NCI-H2081 (cell line): ENCODE measurements around the gene BCKDK.
"Not testable (repeated sequence)": the region's sequence is repeated elsewhere in the genome, so short reads cannot be mapped to it uniquely, and the experiment has no call there.

Experiments used
- DNase-seq, 2 experiments: peaks; one replicate each; lab custom pipeline; 2025; lab: John Stamatoyannopoulos, UW

BCKDK gene

DNA sequence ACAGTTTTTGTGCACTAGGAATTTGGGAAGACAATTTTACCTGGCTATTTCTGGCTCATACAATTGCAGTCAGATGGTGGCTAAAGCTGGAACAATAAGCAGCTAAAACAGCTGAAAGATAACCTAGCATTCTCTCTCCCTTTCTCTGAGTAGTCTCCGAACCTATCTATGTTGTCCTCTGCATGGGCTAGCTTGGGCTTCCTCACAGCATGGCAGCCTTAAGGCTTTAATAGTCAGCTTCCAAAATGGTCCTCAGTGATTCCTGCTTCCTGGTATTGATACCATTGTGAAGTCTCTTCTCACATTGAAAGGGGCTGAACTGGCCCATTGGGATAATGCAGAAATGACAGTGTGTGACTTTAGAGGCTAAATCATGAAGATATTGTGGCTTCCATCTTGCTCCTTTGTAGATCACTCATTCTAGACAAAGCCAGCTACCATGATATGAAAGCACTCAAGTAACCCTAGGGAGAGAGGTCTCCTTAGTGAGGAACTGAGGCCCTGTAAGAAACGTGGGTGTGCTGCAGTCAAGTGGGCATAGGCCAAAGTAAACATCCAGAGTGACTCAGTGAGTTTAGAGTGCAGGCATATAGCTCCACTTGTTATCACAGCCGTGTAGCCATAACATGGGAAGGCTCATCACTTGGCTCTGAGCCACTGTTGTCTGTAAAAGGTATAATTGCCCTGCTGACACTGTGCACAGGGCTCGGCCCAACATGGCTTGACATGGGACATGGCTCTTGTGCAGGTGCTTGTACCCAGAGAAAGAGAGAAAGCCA is 8.1 kb upstream of the BCKDK start:
- no peak for DNase-seq

DNA sequence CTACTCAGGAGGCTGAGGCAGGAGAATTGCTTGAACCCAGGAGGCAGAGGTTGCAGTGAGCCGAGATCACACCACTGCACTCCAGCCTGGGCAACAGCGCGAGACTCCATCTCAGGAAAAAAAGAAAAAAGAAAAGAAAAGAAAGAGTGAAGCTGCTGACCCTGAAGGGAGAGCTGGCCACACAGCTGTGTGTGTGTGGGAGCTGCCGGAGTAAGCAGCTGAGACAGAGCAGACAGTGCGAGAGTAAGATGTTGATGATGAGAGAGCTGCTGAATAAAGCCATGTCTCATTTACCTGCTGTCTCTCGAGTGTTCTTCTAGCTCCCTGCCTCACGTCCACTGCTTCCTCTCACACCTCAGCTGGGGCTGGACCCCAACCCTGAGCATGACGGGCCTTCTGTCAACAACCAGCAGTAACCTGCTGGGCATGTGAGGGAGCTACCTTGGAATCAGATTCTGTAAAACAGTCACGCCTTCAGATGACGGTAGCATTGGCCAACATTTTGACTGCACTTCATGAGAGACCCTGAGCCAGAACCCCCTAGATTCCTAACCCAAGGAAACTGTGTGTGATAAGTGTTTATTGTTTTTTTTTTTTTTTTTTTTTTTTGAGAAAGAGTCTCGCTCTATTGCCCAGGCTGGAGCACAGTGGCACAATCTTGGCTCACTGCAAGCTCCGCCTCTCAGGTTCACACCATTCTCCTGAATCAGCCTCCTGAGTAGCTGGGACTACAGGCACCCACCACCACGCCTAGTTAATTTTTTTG is 7.1 kb upstream of the BCKDK start:
- DNase-seq, result not testable (repeated sequence)

- no peak for DNase-seq
Measured at GRCh38 chr16:31105677-31106213, 2.4 kb upstream of the BCKDK start.

- no peak for DNase-seq
Measured at GRCh38 chr16:31106509-31107464, 1.4 kb upstream of the BCKDK start.

DNA sequence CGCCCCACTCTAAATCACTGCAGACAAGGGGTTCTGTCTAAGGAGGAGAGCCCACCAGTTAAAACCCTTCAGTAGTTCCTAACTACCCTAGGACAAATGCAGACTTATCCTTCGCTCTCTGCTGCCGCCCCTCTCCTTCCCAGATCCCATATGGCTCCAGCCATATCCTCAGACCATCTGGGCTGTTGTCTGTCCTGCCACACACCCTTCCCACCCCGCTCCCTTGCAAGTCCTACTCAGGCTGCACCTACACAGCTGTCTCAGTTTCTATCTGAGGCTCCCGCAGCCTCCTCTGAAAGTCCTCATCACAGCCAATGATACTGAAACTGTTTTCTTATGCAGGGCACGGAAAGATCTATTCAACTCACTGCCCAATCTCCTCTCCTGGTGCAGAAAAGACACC is 720 bp upstream of the BCKDK start:
- DNase-seq, result no peak

DNA sequence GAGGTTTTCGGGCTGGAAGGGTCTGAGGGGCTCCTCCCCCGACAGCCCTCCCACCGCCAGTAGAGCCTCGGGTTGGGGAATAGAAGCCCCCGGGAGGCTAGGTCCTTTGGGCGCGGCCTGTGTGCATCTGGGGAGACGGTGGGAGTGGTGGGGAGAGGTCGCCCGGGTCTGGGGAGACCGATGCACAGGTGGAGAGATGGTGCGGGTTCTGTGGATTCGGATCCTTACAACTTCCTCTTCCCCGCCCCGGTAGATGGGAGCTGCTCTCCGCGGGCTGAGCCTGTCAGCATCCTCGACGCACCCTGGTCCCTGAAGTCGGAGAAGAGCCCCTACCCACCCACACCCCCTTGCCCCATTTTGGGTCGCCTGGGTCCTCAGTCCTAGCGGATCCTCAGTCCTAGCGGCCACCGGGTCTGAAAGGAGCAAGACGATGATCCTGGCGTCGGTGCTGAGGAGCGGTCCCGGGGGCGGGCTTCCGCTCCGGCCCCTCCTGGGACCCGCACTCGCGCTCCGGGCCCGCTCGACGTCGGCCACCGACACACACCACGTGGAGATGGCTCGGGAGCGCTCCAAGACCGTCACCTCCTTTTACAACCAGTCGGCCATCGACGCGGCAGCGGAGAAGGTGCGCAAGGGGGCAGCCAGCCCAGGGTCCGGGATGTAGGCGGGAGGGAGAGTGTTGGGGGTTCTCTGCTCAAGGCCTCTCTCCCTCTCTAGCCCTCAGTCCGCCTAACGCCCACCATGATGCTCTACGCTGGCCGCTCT is 790 bp downstream of the BCKDK start:
- DNase-seq, result no peak

DNA sequence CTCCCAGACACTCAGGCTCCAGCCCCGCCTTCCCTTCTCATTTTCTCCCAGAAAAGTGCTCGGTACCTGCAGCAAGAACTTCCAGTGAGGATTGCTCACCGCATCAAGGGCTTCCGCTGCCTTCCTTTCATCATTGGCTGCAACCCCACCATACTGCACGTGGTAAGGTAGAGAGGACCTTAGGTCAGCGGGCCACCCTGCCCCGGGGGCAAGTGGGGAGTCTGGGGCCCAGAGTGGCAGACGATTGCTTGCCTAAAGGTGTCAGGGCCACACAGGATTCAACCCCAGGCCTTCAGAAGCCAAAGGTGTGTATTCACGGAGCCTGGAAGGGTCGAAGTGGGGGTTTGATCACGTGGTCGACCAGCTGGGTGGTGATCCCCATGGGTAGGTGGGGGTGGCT is 1.4 kb downstream of the BCKDK start:
- DNase-seq, result no peak

GRCh38 chr16:31110106-31111034 is 2.2 kb downstream of the BCKDK start:
- no peak for DNase-seq

DNA sequence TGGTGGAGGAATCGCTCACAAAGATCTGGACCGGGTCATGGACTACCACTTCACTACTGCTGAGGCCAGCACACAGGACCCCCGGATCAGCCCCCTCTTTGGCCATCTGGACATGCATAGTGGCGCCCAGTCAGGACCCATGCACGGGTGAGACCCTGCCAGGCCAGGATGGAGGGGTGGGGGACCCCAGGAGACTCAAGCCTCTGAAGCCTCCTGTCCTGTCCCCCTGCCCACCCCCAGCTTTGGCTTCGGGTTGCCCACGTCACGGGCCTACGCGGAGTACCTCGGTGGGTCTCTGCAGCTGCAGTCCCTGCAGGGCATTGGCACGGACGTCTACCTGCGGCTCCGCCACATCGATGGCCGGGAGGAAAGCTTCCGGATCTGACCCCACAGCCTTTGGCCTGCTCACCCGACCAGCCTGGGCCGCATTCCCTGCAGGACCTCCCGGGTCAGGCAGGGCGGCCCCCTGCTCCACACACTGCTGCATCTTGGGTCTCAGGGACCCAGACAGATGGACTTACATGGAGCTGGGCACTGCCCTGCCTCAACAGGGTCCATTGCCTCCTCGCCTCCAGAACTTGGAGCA is 3.8 kb downstream of the BCKDK start:
- DNase-seq, result no peak

DNA sequence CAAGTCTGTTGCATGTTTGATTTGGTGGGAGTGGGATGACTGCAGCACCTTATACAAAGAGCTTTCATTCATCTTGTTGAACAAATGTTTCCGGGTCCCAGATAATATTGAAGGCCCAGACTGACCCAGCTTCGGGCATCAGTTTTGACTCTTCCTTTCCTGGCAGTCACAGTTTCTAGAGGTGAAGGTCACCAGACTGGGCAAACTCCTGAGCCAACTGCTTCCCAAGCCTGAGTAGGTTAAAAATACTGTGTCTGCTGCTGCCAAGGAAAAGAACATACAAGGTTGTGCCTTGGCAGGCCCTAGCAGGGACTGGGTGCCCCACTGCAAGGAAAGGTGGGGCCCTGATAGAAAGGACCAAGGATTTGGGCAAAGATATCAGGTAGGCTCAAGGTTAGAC is 4.5 kb downstream of the BCKDK start:
- DNase-seq, result no peak

GRCh38 chr16:31113121-31114120 is 5.2 kb downstream of the BCKDK start:
- no peak for DNase-seq

GRCh38 chr16:31114468-31114867 is 6.3 kb downstream of the BCKDK start:
- DNase-seq, result no peak

GRCh38 chr16:31117384-31118222 is 9.4 kb downstream of the BCKDK start, which contains the start of gene KAT8:
Gene KAT8, plus strand, starts transcription at chr16:31117664. Its CDS starts 18 bp downstream, at chr16:31117682.
- peak; percentile 94 to 95 for DNase-seq

- DNase-seq, result no peak
Measured at GRCh38 chr16:31118223-31119155, 10.3 kb downstream of the BCKDK start.

- no peak for DNase-seq
Measured at GRCh38 chr16:31120129-31120528, 11.9 kb downstream of the BCKDK start.

DNA sequence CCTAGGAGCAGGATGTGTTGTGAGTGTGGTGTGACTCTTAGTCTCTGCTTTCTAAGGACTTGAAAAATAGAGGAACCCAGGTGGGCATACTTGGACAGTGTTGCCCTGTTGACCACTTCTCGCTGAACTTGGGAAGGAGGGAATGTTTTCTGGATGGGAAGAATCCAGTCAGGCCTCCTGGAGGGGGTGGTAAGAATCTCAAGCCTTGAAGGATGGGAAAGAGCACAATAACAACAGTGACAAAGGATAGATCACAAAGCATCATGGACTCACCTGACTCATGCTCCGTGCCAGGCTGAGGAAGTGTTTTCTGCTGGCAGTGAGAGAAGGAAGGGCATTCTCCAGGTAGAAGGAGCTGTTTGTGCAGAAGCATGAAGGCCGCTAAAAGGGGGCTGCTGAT is 17.7 kb downstream of the BCKDK start:
- DNase-seq, result no peak
